Activated T-helper 2 cell treated with anti-CD3 and anti-CD28 coated beads, Interferon-gamma antibody, Interleukin-2, Interleukin-4, amounts not matched to agents 10 μg/mL and 5 μg/mL and 100 μg/mL, durations not matched to agents 14 hours and 24 hours and 36 hours (primary cell): Measurements from ENCODE around the gene ST6GALNAC3. TPM values are rescaled to one million over a fixed set of nuclear protein-coding genes. Genes with fewer than 3 reads are reported as not detected.

Experiments used
- DNase-seq: peaks from one replicate; pipeline ENCODE4 v3.0.0; 2021; ENCODE audit warnings: low spot score
- H3K27ac Mint-ChIP-seq: one replicate; pipeline ENCODE4 v1.8.0; 2021; ENCODE audit warnings: mixed read lengths
- H3K27me3 Mint-ChIP-seq: one replicate; pipeline ENCODE4 v1.8.0; 2021; ENCODE audit warnings: low read depth, mixed read lengths
- H3K36me3 Mint-ChIP-seq: one replicate; pipeline ENCODE4 v1.8.0; 2021; ENCODE audit warnings: low read depth, mixed read lengths
- H3K4me1 Mint-ChIP-seq: one replicate; pipeline ENCODE4 v1.8.0; 2021; ENCODE audit warnings: low read depth, mixed read lengths
- H3K4me3 Mint-ChIP-seq: one replicate; pipeline ENCODE4 v1.8.0; 2021; ENCODE audit warnings: low read depth, mild to moderate bottlenecking, moderate library complexity, mixed read lengths
- H3K9me3 Mint-ChIP-seq: one replicate; pipeline ENCODE4 v1.8.0; 2021; ENCODE audit warnings: mixed read lengths
- intact Hi-C: fragments of 100-400 bp; cut with micrococcal nuclease; formaldehyde crosslinking; loops from one replicate; pipeline ENCODE4 v1.15.1; 2023
- total RNA-seq: library from RNA; stranded (reverse); gene quantifications from 2 replicates; pipeline ENCODE4 v1.2.3, GENCODE V29; 2022

The ST6GALNAC3 gene
- total RNA-seq, 1 donor from 2014 or later: not detected

DNA sequence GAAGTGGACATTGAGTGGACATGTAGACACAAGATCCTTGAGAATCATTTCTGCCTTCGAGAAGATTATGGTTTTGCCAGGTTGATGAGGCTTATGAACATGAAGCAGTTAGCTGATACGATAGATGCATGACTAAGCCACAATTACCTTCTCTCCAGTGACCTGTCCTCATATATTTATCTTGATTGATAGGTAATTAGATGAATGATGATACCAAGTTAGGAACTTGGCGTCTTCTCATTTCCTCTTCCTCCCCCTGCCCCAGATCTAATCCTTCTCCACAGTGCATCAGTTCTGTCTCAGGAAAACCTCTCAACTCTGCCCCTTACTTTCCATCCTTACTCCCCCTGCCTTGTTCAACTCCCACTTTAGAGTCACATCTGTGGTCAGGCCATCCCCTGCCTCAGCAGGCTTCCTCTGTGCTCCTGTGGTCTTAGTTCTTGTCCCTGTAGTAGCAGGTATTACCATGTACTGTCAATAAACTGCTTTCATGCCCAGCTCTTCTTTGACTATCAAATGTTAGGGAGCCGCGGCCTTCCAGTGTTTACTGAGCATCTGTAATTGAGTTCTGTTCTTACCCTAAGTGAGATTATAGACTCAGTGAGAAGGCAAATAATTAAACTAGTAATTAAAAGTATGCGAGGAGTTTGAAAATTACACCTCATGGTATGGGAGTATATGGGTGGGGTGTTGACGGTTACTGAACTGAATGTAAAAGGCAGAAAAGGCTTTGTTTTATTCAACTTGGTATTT lies 5.1 kb downstream of the ST6GALNAC3 start:
- Mint-ChIP-seq H3K4me1 (peaks cover 14% of the 10 kb centered on the region), H3K27me3 (peaks cover 39% of the 10 kb centered on the region), H3K36me3 (no peaks in the 10 kb centered on the region), H3K27ac (no peak overlapping the region), H3K9me3 (no peaks in the 10 kb centered on the region), H3K4me3 (no peak overlapping the region)
- intact Hi-C loops: no loop called here
- DNase-seq: no peak

- intact Hi-C loops: no loop called here
These were observed 6.1 kb downstream of the ST6GALNAC3 start for GRCh38 chr1:76080552-76081079.

DNA sequence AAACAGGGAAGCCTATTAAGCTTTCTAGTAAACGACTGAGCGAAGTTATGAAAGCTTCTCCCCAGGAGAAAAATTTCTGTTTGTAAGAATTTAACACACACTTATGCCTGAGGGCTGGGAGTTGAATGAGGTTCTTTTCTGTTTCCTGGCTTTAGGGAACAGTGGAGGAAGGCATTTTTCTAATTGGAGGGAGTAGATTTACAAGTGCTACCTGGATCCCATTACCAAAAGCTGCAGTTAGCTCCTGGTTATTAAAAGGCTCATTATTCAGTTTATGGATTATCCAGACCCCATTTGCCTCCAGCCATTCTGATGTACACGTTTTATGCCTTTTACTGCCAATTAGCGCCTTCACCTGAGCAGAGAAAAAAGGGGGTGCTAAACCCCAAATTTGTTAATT lies 7.5 kb downstream of the ST6GALNAC3 start:
- H3K27me3 Mint-ChIP-seq: peaks cover 21% of the 10 kb centered on the region
- peaks cover 5% of the 10 kb centered on the region for H3K4me1 Mint-ChIP-seq
- H3K9me3 Mint-ChIP-seq: no peaks in the 10 kb centered on the region
- intact Hi-C loops: no loop called here
- H3K36me3 Mint-ChIP-seq: no peaks in the 10 kb centered on the region
- H3K4me3 Mint-ChIP-seq: no peak overlapping the region
- no peak overlapping the region for H3K27ac Mint-ChIP-seq
- no peak for DNase-seq

More at GRCh38 chr1:76080552-76081079, 6.1 kb downstream of the ST6GALNAC3 start:
- Mint-ChIP-seq H3K27ac (no peak overlapping the region), H3K4me1 (peaks cover 5% of the 10 kb centered on the region), H3K27me3 (peaks cover 30% of the 10 kb centered on the region), H3K4me3 (no peak overlapping the region), H3K9me3 (no peaks in the 10 kb centered on the region), H3K36me3 (no peaks in the 10 kb centered on the region)
- DNase-seq: no peak

GRCh38 chr1:76083189-76083588 lies 8.6 kb downstream of the ST6GALNAC3 start:
- Mint-ChIP-seq H3K4me1 (peaks cover 5% of the 10 kb centered on the region), H3K9me3 (no peaks in the 10 kb centered on the region), H3K27me3 (peaks cover 14% of the 10 kb centered on the region), H3K27ac (no peak overlapping the region), H3K36me3 (no peaks in the 10 kb centered on the region), H3K4me3 (no peak overlapping the region)
- no peak for DNase-seq
- intact Hi-C loops: no loop called here

DNA sequence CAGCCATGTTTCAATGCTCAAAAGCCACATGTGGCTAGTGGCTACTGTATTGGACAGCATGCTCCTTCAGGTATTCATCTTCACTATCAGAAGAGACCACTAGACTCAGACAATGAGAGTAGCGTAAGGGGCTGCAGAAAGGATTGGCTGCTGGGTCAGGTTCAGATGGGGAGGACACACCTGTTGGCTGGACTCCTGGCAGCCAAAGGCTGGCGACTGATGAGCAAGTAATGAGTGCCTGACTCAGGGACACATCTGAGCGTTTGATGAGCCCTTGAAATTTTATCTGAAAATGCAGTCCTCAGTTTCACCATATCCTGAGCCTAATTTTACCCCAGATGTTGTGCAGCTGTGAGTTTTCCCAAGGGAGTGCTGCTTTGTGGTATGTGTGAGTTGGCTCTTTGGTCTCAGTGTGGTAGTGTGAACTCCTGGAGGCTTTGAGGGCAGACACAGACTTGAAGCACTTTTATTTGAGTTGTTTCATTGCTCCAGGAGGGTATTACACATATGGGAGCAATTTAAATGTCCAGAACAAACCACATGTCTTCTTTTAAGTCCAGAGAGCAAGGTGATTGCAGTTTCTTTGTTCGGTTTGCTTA lies 9.6 kb downstream of the ST6GALNAC3 start:
- no peak overlapping the region for H3K27ac Mint-ChIP-seq
- DNase-seq: no peak
- H3K9me3 Mint-ChIP-seq: no peaks in the 10 kb centered on the region
- H3K36me3 Mint-ChIP-seq: no peaks in the 10 kb centered on the region
- H3K4me1 Mint-ChIP-seq: peaks cover 5% of the 10 kb centered on the region
- peaks cover 14% of the 10 kb centered on the region for H3K27me3 Mint-ChIP-seq
- intact Hi-C loops: no loop called here
- no peak overlapping the region for H3K4me3 Mint-ChIP-seq

DNA sequence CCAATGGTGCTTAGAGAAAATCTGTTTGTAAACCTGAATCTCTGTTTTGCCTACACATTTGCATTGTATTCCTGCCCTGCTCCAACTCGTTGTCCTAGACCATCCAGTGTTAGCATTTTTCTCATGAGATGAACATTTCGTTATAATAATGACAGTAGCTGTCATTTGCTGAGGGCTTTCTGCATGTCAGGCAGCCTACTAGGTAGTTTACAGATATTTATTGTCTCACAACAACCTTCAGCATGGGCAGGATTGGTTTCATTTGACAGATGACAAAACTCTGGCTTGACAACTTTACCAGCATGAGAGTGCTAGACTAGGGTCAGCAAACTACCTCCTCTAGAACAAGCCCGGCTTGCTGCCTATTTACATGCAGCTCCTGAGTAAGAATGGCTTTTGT lies 10.1 kb downstream of the ST6GALNAC3 start:
- Mint-ChIP-seq H3K4me1 (peaks cover 5% of the 10 kb centered on the region), H3K9me3 (no peaks in the 10 kb centered on the region), H3K27ac (no peak overlapping the region), H3K4me3 (no peak overlapping the region), H3K36me3 (no peaks in the 10 kb centered on the region), H3K27me3 (peaks cover 11% of the 10 kb centered on the region)
- intact Hi-C loops: no loop called here
- DNase-seq: no peak

DNA sequence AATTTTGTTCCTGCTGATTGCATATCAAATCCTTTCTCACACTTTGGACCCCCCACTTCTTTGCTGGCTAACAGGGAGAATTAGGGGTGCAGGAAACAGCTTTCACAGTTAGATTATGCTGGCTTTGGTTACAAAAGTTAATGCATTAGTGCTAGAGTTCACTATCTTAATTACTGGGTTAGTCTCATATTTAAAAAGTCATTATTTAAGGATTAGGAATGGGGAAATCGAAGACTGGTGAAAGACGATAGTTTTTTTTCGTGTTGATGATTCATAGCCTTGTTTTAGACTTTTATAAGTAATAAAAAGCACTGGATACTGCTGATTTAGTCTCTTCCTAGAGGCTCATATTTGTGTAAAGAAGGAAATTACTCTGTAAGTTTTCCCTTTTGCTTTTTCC lies 11.6 kb downstream of the ST6GALNAC3 start:
- H3K27me3 Mint-ChIP-seq: peaks cover 10% of the 10 kb centered on the region
- intact Hi-C loops: no loop called here

DNA sequence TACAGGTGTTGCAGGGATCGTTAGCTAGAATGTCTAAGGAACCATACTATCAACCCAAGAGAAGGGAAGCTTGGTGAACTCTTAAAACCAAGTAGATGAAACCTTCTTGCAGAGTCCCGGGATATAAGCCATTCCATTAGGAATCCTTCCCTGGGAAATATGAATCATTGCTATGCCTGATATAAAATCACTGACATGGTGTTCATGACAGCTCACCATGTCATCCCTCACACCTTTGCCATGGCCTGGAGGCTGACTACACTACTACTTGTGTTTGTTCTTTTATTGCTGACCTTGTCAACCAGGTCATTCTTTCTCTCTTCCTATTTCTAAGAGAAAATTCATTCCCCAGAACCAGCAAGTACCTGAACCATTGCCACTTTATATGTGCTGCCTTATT lies 12.1 kb downstream of the ST6GALNAC3 start:
- H3K4me3 Mint-ChIP-seq: no peak overlapping the region
- DNase-seq: no peak
- no peaks in the 10 kb centered on the region for H3K4me1 Mint-ChIP-seq
- no peaks in the 10 kb centered on the region for H3K9me3 Mint-ChIP-seq
- intact Hi-C loops: no loop called here
- no peaks in the 10 kb centered on the region for H3K36me3 Mint-ChIP-seq
- H3K27ac Mint-ChIP-seq: no peak overlapping the region
- H3K27me3 Mint-ChIP-seq: peaks cover 10% of the 10 kb centered on the region

More for the DNA sequence above, 11.6 kb downstream of the ST6GALNAC3 start:
- no peak for DNase-seq
- no peaks in the 10 kb centered on the region for H3K9me3 Mint-ChIP-seq
- no peaks in the 10 kb centered on the region for H3K36me3 Mint-ChIP-seq
- H3K4me1 Mint-ChIP-seq: no peaks in the 10 kb centered on the region
- H3K27ac Mint-ChIP-seq: no peak overlapping the region
- H3K4me3 Mint-ChIP-seq: no peak overlapping the region

- H3K4me3 Mint-ChIP-seq: no peak overlapping the region
- intact Hi-C loops: no loop called here
- H3K4me1 Mint-ChIP-seq: no peaks in the 10 kb centered on the region
- peaks cover 5% of the 10 kb centered on the region for H3K27me3 Mint-ChIP-seq
- H3K27ac Mint-ChIP-seq: no peak overlapping the region
- no peaks in the 10 kb centered on the region for H3K36me3 Mint-ChIP-seq
- no peaks in the 10 kb centered on the region for H3K9me3 Mint-ChIP-seq
- DNase-seq: no peak
These were observed 16.0 kb downstream of the ST6GALNAC3 start for GRCh38 chr1:76090283-76091203.

DNA sequence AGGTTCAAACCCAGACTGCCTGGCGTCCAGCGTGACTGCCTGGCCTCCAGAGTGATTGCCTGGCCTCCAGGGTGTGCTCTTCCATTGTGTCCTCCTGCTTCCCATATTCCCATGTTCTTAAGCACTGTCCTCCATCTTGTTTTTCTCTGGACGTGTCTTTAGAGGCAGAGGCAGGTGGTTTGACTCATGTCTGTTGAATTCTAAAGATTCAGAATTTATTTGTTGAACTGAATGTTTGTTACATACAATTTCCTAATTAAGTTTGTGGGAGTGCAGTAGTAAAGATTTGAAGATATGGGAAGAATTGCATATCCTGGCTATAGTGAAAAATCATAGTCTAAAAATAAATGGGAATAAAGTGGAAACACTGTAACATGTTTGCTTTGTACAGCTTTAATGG lies 18.3 kb downstream of the ST6GALNAC3 start:
- Mint-ChIP-seq H3K9me3 (no peaks in the 10 kb centered on the region), H3K27ac (no peak overlapping the region), H3K27me3 (peaks cover 2% of the 10 kb centered on the region), H3K4me3 (no peak overlapping the region), H3K4me1 (no peaks in the 10 kb centered on the region), H3K36me3 (no peaks in the 10 kb centered on the region)
- no peak for DNase-seq
- intact Hi-C loops: no loop called here

DNA sequence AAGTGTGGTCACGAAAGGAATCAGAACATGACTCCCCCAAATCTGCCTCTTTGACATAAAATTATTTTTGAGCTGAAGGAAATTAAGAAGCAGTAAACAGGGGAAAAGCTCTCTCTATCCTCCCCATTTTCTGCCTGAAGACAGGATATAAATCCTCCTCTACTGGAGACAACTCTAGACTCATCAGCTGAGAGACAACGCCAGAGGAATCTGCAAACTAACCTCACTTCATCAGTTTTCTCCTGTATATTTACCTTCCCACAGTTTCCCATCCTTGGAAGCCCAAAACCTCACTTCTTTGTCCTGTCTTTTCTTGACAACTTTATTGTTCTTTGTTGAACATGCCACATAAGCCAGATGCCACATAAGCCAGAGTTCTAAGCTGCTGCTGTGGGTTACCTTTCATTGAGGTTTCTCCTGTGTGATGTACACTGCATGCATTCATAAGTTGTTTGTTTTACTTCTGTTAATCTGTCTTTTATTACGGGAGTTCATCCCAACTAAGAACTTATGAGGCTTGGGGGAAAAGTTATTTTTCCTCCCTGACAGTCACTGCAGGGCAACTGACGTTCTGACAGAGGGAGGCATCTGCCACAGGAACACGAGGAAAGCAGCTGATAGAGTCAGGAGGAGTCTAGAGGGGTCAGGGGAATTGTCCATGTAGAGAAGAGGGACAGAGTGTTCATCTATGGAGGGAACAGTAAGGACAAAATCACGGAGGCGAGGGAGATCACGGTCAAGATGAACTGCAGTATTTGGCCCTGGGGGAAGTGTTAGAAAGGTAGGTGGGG lies 19.2 kb downstream of the ST6GALNAC3 start:
- intact Hi-C loops: no loop called here
- no peak for DNase-seq
- H3K4me1 Mint-ChIP-seq: no peaks in the 10 kb centered on the region
- no peaks in the 10 kb centered on the region for H3K9me3 Mint-ChIP-seq
- H3K36me3 Mint-ChIP-seq: no peaks in the 10 kb centered on the region
- H3K27ac Mint-ChIP-seq: no peak overlapping the region
- H3K4me3 Mint-ChIP-seq: no peak overlapping the region
- H3K27me3 Mint-ChIP-seq: peaks cover 2% of the 10 kb centered on the region

DNA sequence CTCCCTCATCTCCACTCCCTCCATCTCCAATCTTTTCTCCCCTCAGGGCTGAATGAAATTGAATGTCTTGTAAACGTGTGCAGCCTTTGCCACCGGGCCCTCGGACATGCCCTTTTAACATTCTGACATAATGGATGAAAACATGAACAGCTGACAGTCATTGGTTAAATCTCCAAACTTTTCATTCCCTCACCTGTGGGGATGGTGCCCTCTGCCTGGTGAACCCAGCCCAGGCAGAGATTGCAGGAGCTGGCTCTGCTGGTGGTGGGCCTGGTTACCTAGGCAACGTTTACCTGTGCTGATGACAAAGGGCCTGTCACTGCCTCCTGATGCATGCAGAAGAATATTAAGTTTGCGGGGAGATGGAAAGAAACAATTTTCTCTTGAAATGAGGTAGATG lies 21.3 kb downstream of the ST6GALNAC3 start:
- H3K36me3 Mint-ChIP-seq: no peaks in the 10 kb centered on the region
- H3K9me3 Mint-ChIP-seq: no peaks in the 10 kb centered on the region
- intact Hi-C loops: no loop called here
- DNase-seq: no peak
- no peaks in the 10 kb centered on the region for H3K4me1 Mint-ChIP-seq
- peaks cover 7% of the 10 kb centered on the region for H3K27me3 Mint-ChIP-seq
- no peak overlapping the region for H3K27ac Mint-ChIP-seq
- no peak overlapping the region for H3K4me3 Mint-ChIP-seq
